ENCODE results near the gene CD8B2.

CD8B2 gene

GRCh38 chr2:106537047-106537446 lies 49.9 kb downstream of the CD8B2 start:
- Histone ChIP-seq H3K4me3 (ENCODE audit: low read length) (no peak overlapping the region), H3K9ac (ENCODE audit: low read length) (no peak overlapping the region), H3K27me3 (replicated peaks; ENCODE audit: control insufficient read depth, insufficient read depth, low read length) (peaks cover 43% of the 10 kb centered on the region), H3K36me3 (ENCODE audit: control insufficient read depth, insufficient read depth, low read length, severe bottlenecking) (no peaks in the 10 kb centered on the region), H3K4me1 (ENCODE audit: control insufficient read depth, insufficient read depth, low read length) (no peaks in the 10 kb centered on the region), H3K9me3 (ENCODE audit: control insufficient read depth, low read length) (no peaks in the 10 kb centered on the region)
- DNase-seq (ENCODE audit: low read depth): no peak

GRCh38 chr2:106537791-106538191 lies 50.6 kb downstream of the CD8B2 start:
- no peaks in the 10 kb centered on the region for H3K9me3 ChIP-seq (ENCODE audit: control insufficient read depth, low read length)
- DNase-seq (ENCODE audit: low read depth): no peak
- peaks cover 39% of the 10 kb centered on the region for H3K27me3 ChIP-seq (replicated peaks; ENCODE audit: control insufficient read depth, insufficient read depth, low read length)
- H3K4me3 ChIP-seq (ENCODE audit: low read length): no peak overlapping the region
- H3K9ac ChIP-seq (ENCODE audit: low read length): no peak overlapping the region
- no peaks in the 10 kb centered on the region for H3K4me1 ChIP-seq (ENCODE audit: control insufficient read depth, insufficient read depth, low read length)
- no peaks in the 10 kb centered on the region for H3K36me3 ChIP-seq (ENCODE audit: control insufficient read depth, insufficient read depth, low read length, severe bottlenecking)

DNA sequence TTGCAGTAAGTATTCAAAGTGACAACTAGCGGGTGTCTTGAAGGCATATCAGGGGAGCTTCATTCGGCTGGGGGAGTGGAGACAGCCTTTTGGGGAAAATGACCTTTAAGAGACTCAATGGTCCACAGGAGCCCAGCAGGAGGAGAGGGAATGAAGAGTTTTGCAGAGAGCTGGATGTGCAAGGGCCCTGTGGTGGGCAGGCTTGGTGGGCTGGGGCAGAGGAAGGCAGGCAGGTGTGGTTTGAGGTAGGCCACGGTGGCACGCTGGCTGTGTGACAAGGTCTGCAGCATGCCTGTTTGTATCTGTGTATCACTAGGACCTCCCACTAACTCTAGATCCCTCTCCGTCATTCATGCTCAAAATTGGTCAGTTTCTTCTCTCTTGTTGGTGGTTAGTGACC lies 53.7 kb downstream of the CD8B2 start:
- Histone ChIP-seq H3K9ac (ENCODE audit: low read length) (no peak overlapping the region), H3K27me3 (replicated peaks; ENCODE audit: control insufficient read depth, insufficient read depth, low read length) (peaks cover 40% of the 10 kb centered on the region), H3K36me3 (ENCODE audit: control insufficient read depth, insufficient read depth, low read length, severe bottlenecking) (no peaks in the 10 kb centered on the region), H3K4me3 (ENCODE audit: low read length) (no peak overlapping the region), H3K4me1 (ENCODE audit: control insufficient read depth, insufficient read depth, low read length) (no peaks in the 10 kb centered on the region), H3K9me3 (ENCODE audit: control insufficient read depth, low read length) (no peaks in the 10 kb centered on the region)
- no peak for DNase-seq (ENCODE audit: low read depth)

- Histone ChIP-seq H3K9me3 (ENCODE audit: control insufficient read depth, low read length) (no peaks in the 10 kb centered on the region), H3K4me1 (ENCODE audit: control insufficient read depth, insufficient read depth, low read length) (no peaks in the 10 kb centered on the region), H3K36me3 (ENCODE audit: control insufficient read depth, insufficient read depth, low read length, severe bottlenecking) (no peaks in the 10 kb centered on the region), H3K9ac (ENCODE audit: low read length) (no peak overlapping the region), H3K4me3 (ENCODE audit: low read length) (no peak overlapping the region), H3K27me3 (replicated peaks; ENCODE audit: control insufficient read depth, insufficient read depth, low read length) (peaks cover 38% of the 10 kb centered on the region)
- DNase-seq (ENCODE audit: low read depth): no peak
These were observed 54.2 kb downstream of the CD8B2 start for GRCh38 chr2:106541333-106541732.

- H3K4me3 ChIP-seq (ENCODE audit: low read length): peak overlapping the region; percentile 70
- peaks cover 36% of the 10 kb centered on the region for H3K27me3 ChIP-seq (replicated peaks; ENCODE audit: control insufficient read depth, insufficient read depth, low read length)
- H3K9ac ChIP-seq (ENCODE audit: low read length): peak overlapping the region; percentile 18
- no peaks in the 10 kb centered on the region for H3K9me3 ChIP-seq (ENCODE audit: control insufficient read depth, low read length)
- H3K36me3 ChIP-seq (ENCODE audit: control insufficient read depth, insufficient read depth, low read length, severe bottlenecking): no peaks in the 10 kb centered on the region
- peaks cover 7% of the 10 kb centered on the region for H3K4me1 ChIP-seq (ENCODE audit: control insufficient read depth, insufficient read depth, low read length)
- DNase-seq (ENCODE audit: low read depth): peak; percentile 77
These were observed 55.7 kb downstream of the CD8B2 start for GRCh38 chr2:106542746-106543359.

- no peak for DNase-seq (ENCODE audit: low read depth)
- Histone ChIP-seq H3K27me3 (replicated peaks; ENCODE audit: control insufficient read depth, insufficient read depth, low read length) (peaks cover 31% of the 10 kb centered on the region), H3K4me3 (ENCODE audit: low read length) (no peak overlapping the region), H3K4me1 (ENCODE audit: control insufficient read depth, insufficient read depth, low read length) (peaks cover 7% of the 10 kb centered on the region), H3K9ac (ENCODE audit: low read length) (no peak overlapping the region), H3K36me3 (ENCODE audit: control insufficient read depth, insufficient read depth, low read length, severe bottlenecking) (no peaks in the 10 kb centered on the region), H3K9me3 (ENCODE audit: control insufficient read depth, low read length) (no peaks in the 10 kb centered on the region)
These were observed 57.8 kb downstream of the CD8B2 start for GRCh38 chr2:106545007-106545406.

- Histone ChIP-seq H3K36me3 (ENCODE audit: control insufficient read depth, insufficient read depth, low read length, severe bottlenecking) (no peaks in the 10 kb centered on the region), H3K27me3 (replicated peaks; ENCODE audit: control insufficient read depth, insufficient read depth, low read length) (peaks cover 30% of the 10 kb centered on the region), H3K4me1 (ENCODE audit: control insufficient read depth, insufficient read depth, low read length) (peaks cover 7% of the 10 kb centered on the region), H3K9me3 (ENCODE audit: control insufficient read depth, low read length) (no peaks in the 10 kb centered on the region), H3K4me3 (ENCODE audit: low read length) (no peak overlapping the region), H3K9ac (ENCODE audit: low read length) (no peak overlapping the region)
- no peak for DNase-seq (ENCODE audit: low read depth)
These were observed 59.3 kb downstream of the CD8B2 start for GRCh38 chr2:106546391-106546990.

- Histone ChIP-seq H3K4me1 (ENCODE audit: control insufficient read depth, insufficient read depth, low read length) (peaks cover 7% of the 10 kb centered on the region), H3K9ac (ENCODE audit: low read length) (no peak overlapping the region), H3K27me3 (replicated peaks; ENCODE audit: control insufficient read depth, insufficient read depth, low read length) (peaks cover 29% of the 10 kb centered on the region), H3K36me3 (ENCODE audit: control insufficient read depth, insufficient read depth, low read length, severe bottlenecking) (no peaks in the 10 kb centered on the region), H3K9me3 (ENCODE audit: control insufficient read depth, low read length) (no peaks in the 10 kb centered on the region), H3K4me3 (ENCODE audit: low read length) (peak overlapping the region; percentile 43)
- peak; percentile 24 for DNase-seq (ENCODE audit: low read depth)
These were observed 60.2 kb downstream of the CD8B2 start for GRCh38 chr2:106547164-106547903.

DNA sequence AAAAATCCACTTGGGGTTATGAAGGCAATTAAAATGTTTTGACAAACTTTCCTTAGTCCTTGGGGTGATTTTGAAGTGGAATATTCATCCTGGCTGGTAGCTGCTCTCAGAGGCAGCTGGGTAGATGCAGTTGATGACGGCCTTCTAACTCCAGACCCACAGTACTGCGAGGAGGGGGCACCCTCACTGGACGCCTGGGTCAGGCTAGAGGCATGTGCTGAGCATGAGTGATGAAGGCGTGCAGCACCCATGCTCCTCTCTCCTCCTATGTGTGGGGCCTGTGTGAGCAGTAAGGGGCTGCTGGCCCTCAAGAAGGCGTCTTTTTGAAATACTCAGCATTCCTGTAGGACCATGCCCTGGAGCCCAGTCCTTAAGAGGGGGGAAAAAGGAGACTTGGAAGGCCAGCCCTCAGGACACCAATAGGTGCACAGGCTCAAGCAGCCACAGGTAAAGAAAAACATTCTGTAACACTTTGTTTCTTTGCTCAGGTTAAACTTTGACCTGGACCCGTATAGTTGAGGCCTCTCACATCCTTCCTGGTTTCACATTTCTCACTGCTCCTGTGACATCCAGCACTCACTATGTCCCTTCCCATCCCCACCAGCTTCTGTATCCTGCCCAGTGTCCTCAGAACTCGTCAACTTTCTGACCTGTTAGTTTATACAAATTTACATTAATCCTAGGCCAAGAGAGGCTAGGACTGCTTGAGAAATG lies 64.4 kb downstream of the CD8B2 start:
- H3K4me3 ChIP-seq (ENCODE audit: low read length): no peak overlapping the region
- DNase-seq (ENCODE audit: low read depth): no peak
- H3K4me1 ChIP-seq (ENCODE audit: control insufficient read depth, insufficient read depth, low read length): peaks cover 7% of the 10 kb centered on the region
- no peaks in the 10 kb centered on the region for H3K36me3 ChIP-seq (ENCODE audit: control insufficient read depth, insufficient read depth, low read length, severe bottlenecking)
- H3K9me3 ChIP-seq (ENCODE audit: control insufficient read depth, low read length): peaks cover 4% of the 10 kb centered on the region
- H3K27me3 ChIP-seq (replicated peaks; ENCODE audit: control insufficient read depth, insufficient read depth, low read length): peaks cover 31% of the 10 kb centered on the region
- no peak overlapping the region for H3K9ac ChIP-seq (ENCODE audit: low read length)

GRCh38 chr2:106552921-106553320 lies 65.8 kb downstream of the CD8B2 start:
- Histone ChIP-seq H3K9me3 (ENCODE audit: control insufficient read depth, low read length) (peaks cover 4% of the 10 kb centered on the region), H3K4me3 (ENCODE audit: low read length) (no peak overlapping the region), H3K36me3 (ENCODE audit: control insufficient read depth, insufficient read depth, low read length, severe bottlenecking) (no peaks in the 10 kb centered on the region), H3K9ac (ENCODE audit: low read length) (no peak overlapping the region), H3K4me1 (ENCODE audit: control insufficient read depth, insufficient read depth, low read length) (no peaks in the 10 kb centered on the region), H3K27me3 (replicated peaks; ENCODE audit: control insufficient read depth, insufficient read depth, low read length) (peaks cover 34% of the 10 kb centered on the region)
- no peak for DNase-seq (ENCODE audit: low read depth)

GRCh38 chr2:106553321-106553720 lies 66.2 kb downstream of the CD8B2 start:
- no peaks in the 10 kb centered on the region for H3K4me1 ChIP-seq (ENCODE audit: control insufficient read depth, insufficient read depth, low read length)
- H3K36me3 ChIP-seq (ENCODE audit: control insufficient read depth, insufficient read depth, low read length, severe bottlenecking): no peaks in the 10 kb centered on the region
- H3K9me3 ChIP-seq (ENCODE audit: control insufficient read depth, low read length): peaks cover 4% of the 10 kb centered on the region
- no peak overlapping the region for H3K9ac ChIP-seq (ENCODE audit: low read length)
- no peak overlapping the region for H3K4me3 ChIP-seq (ENCODE audit: low read length)
- no peak for DNase-seq (ENCODE audit: low read depth)
- peaks cover 32% of the 10 kb centered on the region for H3K27me3 ChIP-seq (replicated peaks; ENCODE audit: control insufficient read depth, insufficient read depth, low read length)
